Fibroblast of skin of scalp (primary cell): ENCODE data around the gene DNMT3A.
"Not testable (repeated sequence)": the region's sequence is repeated elsewhere in the genome, so short reads cannot be mapped to it uniquely, and the experiment has no call there.

Experiments used
- DNase-seq: peaks from one replicate; pipeline ENCODE4 v3.0.0-alpha.2; 2013

The DNMT3A gene

GRCh38 chr2:25280051-25280687, 61.6 kb downstream of the DNMT3A start:
- no peak for DNase-seq

DNA sequence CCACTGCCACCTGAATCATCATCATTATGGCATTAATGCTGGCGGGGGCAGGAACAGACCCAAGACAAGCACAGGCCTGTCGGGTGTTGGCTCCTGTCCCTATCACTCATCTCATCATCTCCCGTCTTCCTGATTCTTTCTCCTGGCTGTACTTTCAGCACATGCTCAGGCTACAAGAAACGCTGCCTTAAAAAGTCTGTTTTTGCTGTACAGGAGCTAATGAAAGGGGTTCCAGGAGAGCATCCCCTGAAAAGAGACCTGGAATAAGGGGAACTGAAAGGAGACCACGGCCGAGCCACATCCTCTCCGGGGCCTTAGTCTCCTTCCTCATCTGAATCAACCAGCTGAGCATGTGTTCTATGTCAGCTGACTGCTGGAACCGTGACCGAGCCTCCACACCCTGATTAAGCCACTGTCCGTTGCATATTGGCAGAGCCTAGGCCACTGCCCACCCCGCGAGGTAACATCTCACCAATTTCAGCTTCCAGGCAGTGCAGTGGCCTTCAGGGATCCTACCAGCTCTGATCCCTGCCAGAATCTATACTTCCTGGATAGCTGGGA, 62.6 kb downstream of the DNMT3A start:
- DNase-seq = no peak

- DNase-seq = peak; percentile 9
These were observed 64.9 kb downstream of the DNMT3A start for GRCh38 chr2:25276569-25277465.

DNA sequence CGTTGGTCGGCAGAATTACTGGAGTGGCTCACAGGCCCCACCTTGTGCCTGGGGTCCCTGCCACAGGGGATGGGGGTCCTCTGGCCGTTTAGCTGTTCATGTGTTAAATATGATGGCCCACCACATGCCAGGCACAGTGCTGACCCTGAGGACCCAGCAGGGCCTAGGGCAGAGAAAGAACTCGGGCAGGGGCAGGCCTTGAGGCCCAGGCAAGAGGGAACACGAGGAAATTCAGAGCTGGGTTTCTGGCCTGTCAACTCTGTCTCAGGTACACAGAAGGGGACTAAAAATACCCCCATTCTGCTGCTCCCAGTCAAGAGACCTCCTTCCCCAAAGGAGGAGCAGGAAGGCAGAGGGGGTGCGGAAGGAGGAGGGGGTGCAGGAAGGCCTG, 66.2 kb downstream of the DNMT3A start:
- DNase-seq = no peak

GRCh38 chr2:25274868-25275574, 66.7 kb downstream of the DNMT3A start:
- DNase-seq = peak; percentile 19

- no peak for DNase-seq
These were observed 67.7 kb downstream of the DNMT3A start for GRCh38 chr2:25273985-25274535.

GRCh38 chr2:25272705-25273104, 69.0 kb downstream of the DNMT3A start:
- DNase-seq = not testable (repeated sequence)

GRCh38 chr2:25270061-25270460, 71.7 kb downstream of the DNMT3A start:
- no peak for DNase-seq

DNA sequence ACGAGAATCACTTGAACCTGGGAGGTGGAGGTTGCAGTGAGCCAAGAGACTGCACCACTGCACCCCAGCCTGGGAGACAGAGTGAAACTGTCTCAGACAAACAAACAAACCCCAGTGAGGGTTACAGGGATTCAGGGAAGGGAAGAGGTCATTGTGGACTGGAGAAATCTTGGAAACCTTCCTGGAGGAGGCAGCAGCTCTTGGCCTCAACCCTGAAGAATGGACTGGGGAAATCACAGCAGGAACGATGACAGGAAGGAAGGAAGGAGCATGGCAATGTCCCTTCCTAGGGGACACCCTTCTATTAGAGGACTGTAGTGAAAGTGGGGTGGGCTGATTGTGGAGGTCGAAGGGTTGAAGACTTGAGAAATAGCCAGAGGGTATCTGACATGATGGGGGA, 72.5 kb downstream of the DNMT3A start:
- DNase-seq = no peak

DNA sequence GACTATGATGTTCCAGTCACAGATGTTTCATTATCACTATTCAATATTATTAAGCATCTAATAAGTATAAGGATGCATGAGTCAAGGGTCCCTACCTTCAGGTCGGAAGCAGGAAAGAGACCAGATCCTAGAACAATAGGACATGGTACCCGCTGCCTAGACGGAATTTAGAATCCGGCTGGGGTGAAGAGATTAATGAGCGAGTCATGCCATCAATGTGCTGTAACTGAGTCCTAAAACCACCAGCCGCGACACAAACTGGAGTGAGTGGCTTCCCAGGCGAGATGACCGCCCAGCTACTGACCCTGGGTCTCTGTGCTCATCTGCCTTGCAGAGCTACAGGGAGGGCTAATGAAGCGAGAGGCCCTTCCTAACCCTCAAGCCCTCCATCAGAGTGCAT, 73.6 kb downstream of the DNMT3A start:
- DNase-seq = no peak

GRCh38 chr2:25266399-25266798, 75.3 kb downstream of the DNMT3A start:
- no peak for DNase-seq

DNA sequence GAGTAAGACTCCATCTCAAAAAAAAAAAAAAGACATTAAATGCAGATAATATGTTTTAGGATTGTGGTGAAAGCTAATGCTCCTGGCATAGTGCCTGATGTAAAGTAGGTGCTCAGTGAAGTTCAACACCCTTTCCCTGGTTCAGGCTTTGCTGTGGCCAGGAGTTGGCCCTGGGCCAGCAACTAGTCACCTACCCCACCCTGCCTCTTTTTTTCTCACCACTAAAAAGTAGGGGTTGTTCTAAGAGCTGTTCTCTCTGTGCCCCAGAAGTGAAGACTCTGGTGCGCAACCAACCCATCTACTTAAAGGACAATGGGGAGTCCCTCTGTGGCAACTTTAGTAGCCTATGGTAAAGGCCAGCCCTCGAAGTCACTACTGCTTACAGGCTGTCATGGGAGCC, 75.9 kb downstream of the DNMT3A start:
- DNase-seq = no peak

DNA sequence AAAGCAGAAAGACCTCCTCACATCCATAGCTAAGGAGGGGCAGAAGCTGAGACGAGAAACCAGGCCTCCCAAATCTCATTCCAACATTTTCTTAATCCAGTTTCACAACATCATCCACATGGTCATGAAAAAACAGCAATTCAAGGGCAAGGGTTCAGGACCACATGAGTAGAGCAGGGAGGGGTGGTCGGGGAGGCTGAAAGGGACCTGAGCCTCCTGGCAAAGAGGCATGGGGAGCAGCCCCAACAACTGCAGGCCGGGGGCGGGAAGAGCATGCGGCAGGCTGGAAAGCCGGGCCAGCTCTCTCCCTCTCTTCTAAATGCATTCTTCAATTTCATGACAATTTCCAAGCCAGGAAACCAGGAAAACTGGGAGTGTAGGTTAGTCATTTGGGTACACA, 76.7 kb downstream of the DNMT3A start:
- no peak for DNase-seq

- no peak for DNase-seq
These were observed 79.4 kb downstream of the DNMT3A start for GRCh38 chr2:25262288-25262687.

GRCh38 chr2:25259737-25260124, 82.0 kb downstream of the DNMT3A start:
- DNase-seq = no peak

- no peak for DNase-seq
These were observed 82.6 kb downstream of the DNMT3A start for GRCh38 chr2:25258847-25259736.

DNA sequence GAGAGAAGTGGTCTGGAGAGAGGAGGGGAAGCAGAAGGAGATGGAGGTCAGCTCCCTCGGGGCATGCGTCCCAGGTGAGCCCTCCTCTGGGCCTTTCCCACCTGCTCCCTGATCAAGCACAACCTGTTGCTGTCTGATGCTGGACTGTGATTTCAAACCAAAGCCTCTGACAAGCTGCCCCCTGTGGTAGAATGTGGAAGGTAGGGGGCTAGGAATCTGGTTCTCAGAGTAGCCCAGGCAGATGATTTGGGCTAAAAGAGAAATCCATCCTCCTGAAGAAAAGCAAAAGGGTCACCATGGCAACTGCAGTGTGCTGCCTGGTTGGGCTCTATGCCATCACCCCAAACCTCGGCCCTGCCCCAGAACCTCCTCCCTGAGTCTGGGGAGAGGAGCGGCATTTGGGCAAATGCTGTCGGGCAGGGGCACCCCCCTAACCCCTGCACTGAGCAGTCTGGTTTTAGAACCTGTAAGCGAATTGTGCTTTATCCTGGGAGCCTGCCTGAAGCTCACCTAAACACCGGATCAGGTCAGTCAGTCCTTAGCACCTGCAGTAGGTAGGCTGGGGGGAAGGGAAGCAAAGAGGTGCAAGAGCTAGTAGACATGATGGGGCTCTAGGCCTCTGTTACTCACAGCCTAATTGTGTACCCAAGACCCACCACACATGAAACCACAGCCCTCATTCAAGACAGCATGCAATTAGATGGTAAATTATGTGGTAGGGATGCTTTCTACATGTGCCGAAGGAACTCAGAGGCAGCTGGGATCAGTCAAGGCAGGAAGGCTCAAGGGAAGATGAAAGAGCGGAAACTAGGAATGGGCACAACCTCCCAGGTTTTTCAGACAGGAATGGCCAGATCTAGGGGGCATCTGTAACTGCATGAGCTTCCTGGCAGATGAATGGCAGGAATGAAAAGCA, 83.5 kb downstream of the DNMT3A start:
- DNase-seq = no peak

DNA sequence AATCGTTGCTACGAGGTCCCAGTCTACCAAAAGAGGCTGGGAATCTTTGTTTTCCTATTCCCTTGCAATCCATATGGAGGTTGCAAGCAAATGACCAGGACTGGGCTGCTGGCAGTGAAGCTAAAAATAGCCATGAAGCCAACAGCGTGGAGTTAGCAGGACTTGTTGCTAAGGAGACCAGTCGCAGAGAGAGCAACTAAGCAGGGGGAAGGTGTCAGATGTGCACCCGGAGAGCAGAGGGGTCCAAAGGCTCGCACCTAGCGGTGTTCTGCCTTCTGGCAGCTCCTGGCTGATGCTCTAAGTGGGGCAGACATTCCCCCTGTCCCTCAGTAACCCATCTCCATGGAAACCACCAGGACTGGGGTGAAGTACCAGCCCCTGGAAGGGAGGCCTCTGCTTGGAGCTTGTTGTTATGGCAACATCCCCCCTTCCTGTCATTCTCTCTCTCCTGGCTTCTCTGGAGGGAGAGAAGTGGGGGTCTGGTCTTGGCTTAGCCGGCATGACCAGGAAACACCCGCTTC, 84.6 kb downstream of the DNMT3A start:
- DNase-seq = peak; percentile 63

GRCh38 chr2:25256488-25256875, 85.2 kb downstream of the DNMT3A start:
- DNase-seq = no peak

GRCh38 chr2:25255745-25256487, 85.8 kb downstream of the DNMT3A start:
- DNase-seq = no peak
